ENCODE measurements around the gene RNASE8.

RNASE8 gene

GRCh38 chr14:21074398-21075272 lies 17.0 kb downstream of the RNASE8 start:
- no peak for DNase-seq

GRCh38 chr14:21075719-21076437 lies 18.3 kb downstream of the RNASE8 start:
- no peak for DNase-seq

GRCh38 chr14:21077672-21078071 lies 20.1 kb downstream of the RNASE8 start:
- DNase-seq: no peak

- DNase-seq: no peak
Measured at GRCh38 chr14:21078287-21078686, 20.7 kb downstream of the RNASE8 start.

GRCh38 chr14:21078726-21079125 lies 21.1 kb downstream of the RNASE8 start:
- no peak for DNase-seq

- DNase-seq: no peak
Measured at GRCh38 chr14:21081521-21082142, 24.0 kb downstream of the RNASE8 start.

GRCh38 chr14:21083565-21084325 lies 26.1 kb downstream of the RNASE8 start:
- DNase-seq: no peak

- no peak for DNase-seq
Measured at GRCh38 chr14:21084396-21084795, 26.8 kb downstream of the RNASE8 start.

- DNase-seq: no peak
Measured at GRCh38 chr14:21084998-21085853, 27.6 kb downstream of the RNASE8 start.

- no peak for DNase-seq
Measured at GRCh38 chr14:21086908-21087293, 29.3 kb downstream of the RNASE8 start.

GRCh38 chr14:21087294-21088091 lies 29.9 kb downstream of the RNASE8 start:
- DNase-seq: peak in 1 of 2 experiments; percentile 62

- DNase-seq: no peak
Measured at GRCh38 chr14:21088687-21089086, 31.1 kb downstream of the RNASE8 start.

GRCh38 chr14:21089271-21089670 lies 31.6 kb downstream of the RNASE8 start:
- DNase-seq: no peak

- DNase-seq: no peak
Measured at GRCh38 chr14:21089877-21090193, 32.2 kb downstream of the RNASE8 start.

- DNase-seq: no peak
Measured at GRCh38 chr14:21090194-21090939, 32.7 kb downstream of the RNASE8 start.

- no peak for DNase-seq
Measured at GRCh38 chr14:21090940-21091663, 33.5 kb downstream of the RNASE8 start.

GRCh38 chr14:21091821-21092272 lies 34.2 kb downstream of the RNASE8 start:
- no peak for DNase-seq

GRCh38 chr14:21092273-21093011 lies 34.8 kb downstream of the RNASE8 start:
- DNase-seq: peak in 1 of 2 experiments; percentile 58

GRCh38 chr14:21093018-21093417 lies 35.4 kb downstream of the RNASE8 start:
- no peak for DNase-seq
